HG03442 (cell line): ENCODE results near the gene GANC.
"Not testable (repeated sequence)": the region's sequence is repeated elsewhere in the genome, so short reads cannot be mapped to it uniquely, and the experiment has no call there.

Experiments
- ATAC-seq: cut with Tn5 transposase; IDR thresholded peaks from one replicate; pipeline ENCODE4 v1.9.1; 2021; ENCODE audit warnings: mild to moderate bottlenecking, moderate library complexity; ENCODE audit not compliant: unreplicated experiment

The GANC gene

DNA sequence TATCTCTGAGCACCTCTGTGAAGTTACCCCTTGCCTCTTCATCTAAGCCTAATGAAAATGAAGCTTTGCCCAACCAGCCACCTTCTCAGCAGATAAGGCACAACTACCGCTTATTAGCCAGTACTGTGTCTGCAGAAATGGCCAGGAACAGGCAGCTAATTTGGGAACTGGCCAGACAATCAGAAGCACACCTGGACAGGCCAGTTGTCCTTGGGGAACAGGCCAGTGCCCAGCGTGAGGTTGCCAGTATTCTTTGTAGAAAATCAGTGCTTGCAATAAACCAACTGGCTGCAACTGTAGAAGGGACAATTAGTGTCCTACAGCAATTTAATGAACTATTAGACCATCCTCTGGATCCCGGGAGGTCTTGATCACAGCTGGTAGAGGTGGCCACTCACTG, 10.7 kb downstream of the GANC start:
- no peak for ATAC-seq

DNA sequence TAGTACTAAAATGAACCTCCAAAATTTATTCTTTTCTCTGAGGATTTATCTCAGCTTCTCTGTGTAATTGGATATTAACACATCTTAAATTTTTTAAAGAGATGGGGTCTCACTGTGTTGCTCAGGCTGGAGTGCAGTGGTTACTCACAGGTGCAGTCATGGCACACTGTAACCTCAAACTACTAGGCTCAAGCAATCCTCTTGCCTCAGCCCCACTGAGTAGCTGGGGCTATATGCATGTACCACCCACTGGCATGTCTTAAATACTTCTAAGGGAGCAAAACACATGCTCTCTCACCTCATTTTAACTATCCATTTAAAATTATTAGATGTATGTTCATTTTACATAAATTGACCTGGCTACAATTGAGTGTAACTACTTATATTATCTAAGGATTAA, 11.6 kb downstream of the GANC start:
- ATAC-seq: no peak

DNA sequence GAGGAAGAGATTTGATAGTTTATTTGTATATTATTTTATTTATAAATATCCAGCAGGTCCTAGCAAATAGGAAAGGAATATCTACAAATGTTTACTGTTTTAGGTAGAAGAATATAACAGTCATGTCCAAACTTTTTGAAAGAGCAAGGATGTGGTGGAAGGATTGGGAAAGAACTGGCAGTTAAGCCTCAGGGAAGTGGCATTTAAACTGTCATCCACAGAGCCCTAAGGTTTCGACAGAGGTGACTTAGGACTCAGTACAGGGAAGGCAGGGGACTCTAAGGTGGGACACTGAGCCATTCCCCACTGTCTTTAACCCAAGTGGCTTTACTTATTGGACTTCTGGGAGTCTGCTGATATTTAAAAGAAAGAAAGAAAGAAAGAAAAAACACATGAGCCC, 12.0 kb downstream of the GANC start:
- no peak for ATAC-seq

DNA sequence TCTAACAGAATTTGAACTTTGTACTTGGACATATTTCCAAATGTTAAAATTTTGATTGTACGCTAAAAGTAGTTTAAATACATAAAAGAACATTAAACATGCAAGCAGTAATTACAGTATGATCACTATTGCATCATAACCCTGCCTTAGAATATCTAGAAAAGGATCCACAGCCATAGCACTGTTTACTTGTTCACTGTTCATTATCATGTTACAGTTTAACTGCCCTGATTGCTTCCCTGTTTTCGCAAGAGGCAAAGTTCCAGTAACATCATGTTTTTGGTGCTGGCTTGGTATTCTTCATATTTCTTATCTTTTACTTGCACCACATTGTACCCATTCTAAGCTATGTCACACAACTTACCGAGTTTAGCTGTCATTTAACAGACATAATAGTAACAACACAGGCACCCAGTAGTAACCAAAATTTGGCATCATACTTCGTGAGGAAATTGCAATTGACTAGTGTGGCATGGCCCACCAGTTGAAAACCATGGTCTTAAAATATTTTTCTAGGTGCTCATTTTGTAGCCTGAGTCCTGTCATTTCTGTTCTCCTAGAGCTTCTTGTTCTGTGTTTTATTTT, 13.5 kb downstream of the GANC start:
- ATAC-seq: no peak

DNA sequence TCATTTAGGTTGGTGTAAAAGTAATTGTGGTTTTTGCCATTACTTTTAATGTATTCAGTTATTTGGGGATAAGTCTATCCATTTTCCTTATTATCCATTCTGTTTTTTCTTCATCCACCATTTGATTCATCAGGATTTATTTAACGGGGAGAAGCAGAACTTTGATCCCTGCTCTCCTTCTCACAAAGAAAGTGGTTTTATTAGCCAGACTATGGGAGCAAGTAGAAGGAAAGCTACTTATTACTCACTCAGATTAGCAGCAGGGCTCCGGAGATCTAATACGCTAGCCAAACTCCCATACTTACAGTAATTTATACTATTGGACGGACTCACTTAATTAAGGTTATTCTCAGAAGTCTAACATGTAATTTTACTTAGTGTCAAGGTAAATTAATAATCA, 14.9 kb downstream of the GANC start:
- no peak for ATAC-seq

DNA sequence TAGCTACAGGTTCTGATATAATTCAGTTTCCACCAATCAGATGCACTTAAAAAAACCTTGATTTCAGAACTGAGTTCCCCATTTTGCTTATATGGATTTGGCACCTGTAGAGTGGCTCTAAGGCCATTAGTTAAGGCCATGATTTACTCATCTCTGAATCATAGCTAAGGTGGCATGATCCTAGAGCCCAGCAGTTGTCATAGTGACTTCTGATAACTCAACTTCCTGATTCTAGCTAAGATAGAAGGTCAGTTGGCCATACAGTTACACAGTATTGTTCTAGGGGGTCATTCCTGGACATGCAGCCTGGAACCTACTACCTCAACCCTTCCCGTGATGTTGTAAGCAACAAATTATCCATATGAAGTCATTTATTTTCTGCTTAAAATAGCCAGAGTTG, 16.2 kb downstream of the GANC start:
- no peak for ATAC-seq

DNA sequence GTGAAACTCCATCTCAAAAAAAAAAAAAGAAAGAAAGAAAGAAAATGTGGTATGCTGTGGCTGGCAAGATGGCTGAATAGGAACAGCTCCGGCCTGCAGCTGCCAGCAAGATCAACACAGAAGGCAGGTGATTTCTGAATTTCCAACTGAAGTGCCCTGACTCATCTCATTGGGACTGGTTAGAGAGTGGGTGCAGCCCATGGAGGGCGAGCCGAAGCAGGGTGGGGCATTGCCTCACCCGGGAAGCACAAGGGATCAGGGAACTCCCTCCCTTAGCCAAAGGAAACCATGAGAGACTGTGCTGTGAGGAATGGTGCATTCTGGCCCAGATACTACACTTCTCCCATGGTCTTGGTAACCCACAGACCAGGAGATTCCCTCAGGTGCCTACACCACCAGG, 28.0 kb downstream of the GANC start:
- ATAC-seq: not testable (repeated sequence)

DNA sequence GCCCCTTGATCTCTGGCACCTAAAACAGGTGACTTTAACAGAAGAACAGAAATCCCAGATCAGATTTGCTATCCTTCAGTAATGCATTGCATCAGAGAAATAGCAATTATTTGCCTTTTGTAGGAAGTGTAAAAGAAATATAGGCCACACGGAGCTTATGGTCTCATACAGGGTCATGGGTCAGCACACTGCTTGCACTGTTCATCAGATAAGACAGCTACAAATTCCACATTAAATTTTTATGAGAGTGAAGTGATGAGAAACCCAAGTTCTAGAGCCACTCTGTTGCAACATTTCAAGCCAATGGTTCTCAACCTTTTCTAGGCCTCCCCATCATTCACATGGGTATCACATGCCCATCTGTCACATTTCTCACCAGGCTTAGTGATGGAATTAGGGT, 33.7 kb downstream of the GANC start:
- no peak for ATAC-seq

DNA sequence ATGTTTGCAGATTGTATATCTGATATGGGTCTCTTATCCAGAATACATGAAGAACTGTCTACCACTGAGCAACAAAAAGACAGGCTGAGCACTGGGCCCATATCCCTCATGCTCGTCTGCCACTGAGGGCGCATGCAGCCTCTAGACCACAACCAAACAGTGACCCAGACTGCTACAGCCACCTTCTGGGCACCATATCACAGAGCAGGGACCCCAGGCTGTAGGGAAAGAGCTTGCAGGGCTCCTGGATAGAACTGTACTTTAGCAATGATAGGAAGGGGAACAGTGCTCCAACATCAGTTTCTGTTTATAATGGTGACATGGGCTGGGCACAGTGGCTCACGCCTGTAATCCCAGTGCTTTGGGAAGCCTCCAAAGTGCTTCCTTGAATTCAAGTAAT, 40.5 kb downstream of the GANC start:
- no peak for ATAC-seq

DNA sequence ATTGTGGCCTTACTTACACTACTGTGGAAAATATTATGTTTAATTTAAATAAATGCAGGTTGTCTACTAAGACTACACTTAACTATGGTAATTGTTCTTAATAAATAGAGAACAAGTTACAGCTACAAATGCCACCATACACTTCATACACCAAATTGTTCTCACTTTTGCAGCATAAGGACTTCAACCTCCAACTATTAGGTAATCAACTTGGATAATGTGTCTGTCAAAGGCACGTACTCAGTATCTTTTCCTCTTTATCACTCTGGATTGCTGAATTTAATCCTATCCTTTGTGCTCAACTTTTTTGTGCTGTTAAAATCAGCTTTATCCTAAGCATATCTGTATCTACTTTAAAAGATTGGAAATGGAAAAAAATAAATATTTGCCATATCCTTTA, 41.8 kb downstream of the GANC start:
- ATAC-seq: no peak

DNA sequence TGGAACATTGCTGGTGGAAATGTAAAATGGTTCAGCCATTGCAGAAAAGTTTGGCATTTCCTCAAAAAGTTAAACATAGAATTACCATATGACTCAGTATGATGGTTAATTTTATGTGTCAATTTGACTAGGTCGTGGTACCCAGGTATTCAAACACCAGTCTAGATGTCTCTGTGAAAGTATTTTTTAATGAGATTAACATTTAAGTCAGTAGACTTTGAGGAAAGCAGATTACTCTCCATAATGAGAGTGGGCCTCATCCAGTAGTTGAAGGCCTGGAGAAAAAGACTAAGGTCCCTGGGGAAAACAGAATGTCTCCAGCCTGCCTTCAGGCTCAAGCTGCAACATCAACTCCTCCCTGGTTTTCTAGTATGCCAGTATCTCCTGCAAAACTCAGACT, 42.5 kb downstream of the GANC start:
- ATAC-seq: no peak

DNA sequence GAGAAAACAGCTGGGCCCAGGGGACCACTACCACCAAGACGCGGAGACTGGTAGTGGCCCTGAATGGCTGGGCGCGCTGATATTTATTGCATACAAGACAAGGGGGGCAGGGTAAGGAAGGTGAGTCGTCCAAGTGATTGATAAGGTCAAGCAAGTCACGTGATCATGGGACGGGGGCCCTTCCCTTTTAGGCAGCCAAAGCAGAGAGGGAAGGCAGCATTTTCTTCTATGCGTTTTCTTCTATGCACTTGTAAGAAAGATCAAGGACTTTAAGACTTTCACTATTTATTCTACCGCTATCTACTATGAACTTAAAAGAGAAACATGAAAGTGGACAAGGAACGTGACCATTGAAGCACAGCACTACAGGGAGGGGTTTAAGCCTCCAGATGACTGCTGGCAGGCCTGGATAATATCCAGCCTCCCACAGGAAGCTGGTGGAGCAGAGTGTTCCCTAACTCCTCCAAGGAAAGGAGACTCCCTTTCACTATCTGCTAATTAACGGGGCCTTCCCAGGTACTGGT, 43.3 kb downstream of the GANC start:
- ATAC-seq: not testable (repeated sequence)

DNA sequence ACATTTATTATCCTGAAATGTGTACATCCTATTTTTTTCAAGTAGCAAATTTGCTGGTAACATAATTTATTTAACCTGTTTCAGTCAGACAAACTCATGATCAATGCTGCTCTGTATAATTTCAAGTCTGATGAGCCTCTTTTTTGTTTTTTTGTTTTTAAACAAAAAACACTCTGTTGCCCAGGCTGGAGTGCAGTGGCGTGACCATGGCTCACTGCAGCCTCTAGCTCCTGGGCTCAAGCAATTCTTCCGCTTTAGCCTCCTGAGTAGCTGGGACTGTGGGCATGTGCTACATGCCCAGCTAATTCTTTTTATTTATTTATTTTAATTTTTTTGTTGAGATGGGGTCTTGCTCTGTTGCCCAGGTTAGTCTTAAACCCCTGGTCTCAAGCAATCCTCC, 46.2 kb downstream of the GANC start:
- no peak for ATAC-seq

DNA sequence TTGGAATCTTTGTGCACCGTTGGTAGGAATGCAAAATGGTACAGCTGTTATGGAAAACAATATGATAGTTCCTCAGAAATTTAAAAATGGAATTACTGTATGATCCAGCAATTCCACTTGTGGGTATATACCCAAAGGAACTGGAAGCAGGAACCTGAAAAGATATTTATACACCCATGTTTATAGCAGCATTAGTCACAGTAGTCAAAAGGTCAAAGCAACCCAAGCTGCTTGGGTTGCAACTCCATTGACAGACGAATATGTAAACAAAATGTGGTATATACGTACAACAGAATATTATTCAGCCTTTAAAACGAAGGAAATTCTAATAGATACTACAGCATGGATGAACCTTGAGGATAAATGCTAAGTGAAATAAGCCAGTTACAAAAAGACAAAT, 51.3 kb downstream of the GANC start:
- no peak for ATAC-seq

DNA sequence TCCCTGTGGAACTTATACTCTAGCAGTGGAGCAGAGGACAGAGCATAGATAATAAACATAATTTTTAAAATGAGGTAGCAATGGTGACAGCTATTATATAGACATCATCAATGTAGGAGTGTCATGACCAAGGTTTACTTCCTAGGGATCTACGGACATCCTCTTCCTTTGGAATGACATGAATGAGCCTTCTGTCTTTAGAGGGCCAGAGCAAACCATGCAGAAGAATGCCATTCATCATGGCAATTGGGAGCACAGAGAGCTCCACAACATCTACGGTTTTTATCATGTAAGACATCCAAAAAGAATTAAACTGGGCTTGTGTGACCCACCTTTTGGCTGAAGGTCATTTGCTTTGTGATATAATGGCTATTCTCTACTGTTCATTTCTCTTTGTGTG, 56.2 kb downstream of the GANC start:
- no peak for ATAC-seq

DNA sequence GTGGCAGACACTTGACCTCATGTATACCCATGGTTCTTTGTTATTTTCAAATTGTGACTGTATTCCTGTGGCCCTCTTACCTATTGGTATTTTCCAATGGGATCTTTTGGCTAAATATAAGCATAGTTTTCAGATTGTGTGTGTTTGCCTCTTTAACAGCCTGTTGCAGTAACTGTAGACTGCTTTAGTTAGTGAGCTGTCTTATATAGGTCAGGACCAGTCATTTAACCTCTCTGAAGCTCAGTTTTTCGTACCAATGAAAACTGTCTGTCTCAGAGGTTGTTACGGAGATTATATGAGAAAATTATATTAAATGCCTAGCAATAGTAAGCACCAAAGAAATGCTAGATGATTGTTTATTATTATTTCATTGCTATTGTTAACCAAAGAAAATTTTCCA, 57.0 kb downstream of the GANC start:
- ATAC-seq: no peak

DNA sequence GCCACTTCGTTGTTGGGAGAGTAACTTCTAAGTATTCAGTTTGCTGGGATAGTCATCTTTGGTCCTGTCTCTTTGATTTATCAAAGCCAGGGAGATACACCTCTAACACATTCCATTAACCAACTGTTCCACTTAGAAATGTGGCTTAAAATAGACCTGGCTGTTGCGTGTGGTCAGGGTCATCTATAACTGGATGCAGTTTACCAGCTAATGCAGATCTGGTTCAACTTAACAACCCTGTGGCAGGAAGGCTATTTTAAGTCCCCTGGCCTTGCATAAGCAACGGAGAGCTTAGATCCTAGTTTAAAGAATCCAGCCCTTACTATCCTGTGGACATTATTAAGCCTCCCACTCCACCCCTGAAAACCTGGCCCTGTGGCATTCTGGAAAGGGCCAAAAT, 58.2 kb downstream of the GANC start:
- no peak for ATAC-seq

DNA sequence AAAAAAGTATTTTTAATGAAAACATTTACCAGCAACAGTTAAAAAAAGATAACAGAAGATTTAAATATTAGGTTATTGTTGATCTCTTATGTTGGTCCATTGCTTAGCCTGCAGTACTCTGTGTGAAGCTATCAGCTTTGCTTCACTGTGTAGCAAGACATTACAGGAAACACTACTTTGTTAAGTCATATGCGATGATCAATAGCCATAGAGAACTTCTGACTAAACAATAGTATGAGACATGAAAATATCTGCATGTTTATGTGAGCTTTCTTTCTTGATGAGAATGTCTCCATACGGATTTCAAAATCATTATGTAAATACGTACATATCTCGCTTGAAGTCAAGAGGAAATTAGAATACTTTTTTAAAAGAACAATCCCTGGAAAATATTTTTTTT, 59.3 kb downstream of the GANC start:
- no peak for ATAC-seq

DNA sequence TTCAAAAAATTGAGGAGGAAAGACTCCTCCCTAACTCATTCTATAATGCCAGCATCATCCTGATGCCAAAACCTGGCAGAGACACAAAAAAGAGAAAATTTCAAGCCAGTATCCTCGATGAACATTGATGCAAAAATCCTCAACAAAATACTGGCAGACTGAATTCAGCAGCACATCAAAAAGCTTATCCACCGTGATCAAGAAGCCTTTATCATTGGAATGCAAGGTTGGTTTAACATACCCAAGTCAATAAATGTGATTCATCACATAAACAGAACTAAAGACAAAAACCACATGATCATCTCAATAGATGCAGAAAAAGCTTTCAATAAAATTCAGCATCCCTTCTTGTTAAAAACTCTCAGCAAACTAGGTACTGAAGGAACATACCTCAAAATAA, 62.1 kb downstream of the GANC start:
- no peak for ATAC-seq

DNA sequence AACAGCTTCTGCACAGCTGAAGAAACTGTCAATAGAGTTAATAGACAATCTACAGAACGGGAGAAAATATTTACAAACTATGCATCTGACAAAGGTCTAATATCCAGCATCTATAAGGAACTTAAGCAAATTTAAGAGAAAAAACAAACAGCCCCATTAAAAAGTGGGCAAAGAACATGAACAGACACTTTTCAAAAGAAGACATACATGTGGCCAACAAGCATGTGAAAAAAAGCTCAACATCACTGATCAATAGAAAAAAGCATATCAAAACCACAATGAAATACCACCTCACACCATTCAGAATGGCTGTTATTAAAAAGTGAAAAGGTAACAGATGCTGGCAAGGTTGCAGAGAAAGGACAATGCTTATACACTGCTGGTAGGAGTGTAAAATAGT, 63.6 kb downstream of the GANC start:
- not testable (repeated sequence) for ATAC-seq

DNA sequence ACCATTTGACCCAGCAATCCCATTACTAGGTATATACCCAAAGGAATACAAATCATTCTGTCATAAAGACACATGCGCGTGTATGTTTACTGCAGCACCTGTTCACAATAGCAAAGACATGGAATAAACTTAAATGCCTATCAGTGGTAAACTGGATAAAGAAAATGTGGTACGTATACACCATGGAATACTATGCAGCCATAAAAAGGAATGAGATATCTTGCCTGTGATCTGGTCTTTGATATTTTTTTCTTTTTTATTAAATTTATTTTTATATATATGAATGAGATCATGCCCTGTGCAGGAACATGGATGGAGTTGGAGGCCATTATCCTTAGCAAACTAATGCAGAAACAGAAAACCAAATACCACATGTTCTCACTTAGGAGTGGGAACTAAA, 64.1 kb downstream of the GANC start:
- not testable (repeated sequence) for ATAC-seq

DNA sequence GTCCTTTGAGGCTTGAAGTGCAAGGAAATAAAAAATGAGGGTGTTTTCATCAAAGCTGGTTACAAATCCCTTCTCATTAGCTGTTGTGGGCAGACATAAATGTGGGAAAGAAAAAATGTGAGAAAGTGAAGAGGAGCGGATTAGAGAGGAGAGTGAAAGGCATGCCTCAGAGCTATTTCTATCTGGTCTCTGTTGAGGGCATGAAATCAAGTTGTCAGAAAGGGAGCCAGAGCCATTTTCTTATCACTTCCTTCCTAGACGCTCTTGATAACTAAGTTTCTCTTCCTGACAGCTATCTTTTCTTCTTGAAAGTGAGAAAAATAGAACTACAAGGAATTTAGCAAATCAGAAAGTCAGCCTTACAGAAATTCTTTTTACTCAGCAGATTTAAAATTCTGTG, 65.5 kb downstream of the GANC start:
- ATAC-seq: no peak

DNA sequence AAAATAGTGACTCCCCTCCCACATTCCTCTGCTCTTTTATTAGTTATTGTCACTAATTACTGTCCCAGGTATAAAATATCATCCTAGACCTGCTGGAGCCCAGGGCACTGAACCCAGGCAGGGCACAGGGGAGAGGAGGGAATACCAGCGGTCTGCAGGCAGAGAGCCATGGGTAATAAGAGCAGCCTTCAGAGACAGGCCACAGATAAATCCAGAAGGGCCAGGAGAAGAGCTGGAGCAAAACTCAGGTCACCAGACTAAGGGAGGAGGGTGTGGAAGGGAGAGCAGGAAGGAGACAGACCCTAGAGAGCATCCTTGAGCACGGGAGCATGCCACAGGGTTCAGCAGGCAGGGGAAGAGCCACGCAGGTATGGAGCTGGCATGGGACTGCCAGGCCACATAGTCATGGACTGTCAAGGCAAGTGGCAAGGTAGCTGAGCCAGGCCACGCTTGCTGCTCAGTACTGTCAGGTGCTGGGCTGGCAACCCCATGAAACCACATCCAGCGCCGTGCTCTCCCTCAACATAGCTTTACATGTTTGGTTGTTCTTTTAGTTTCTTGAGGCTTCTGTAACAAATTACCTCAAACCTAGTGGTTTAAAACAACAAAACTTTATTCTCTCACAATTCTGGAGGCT, 70.7 kb downstream of the GANC start:
- no peak for ATAC-seq
